T1000 (cell line): ENCODE measurements around the gene LIMCH1.

Experiments
- DNase-seq: peaks from one replicate; lab custom pipeline; 2025; ENCODE audit warnings: mixed read lengths; lab: John Stamatoyannopoulos, UW

The LIMCH1 gene

GRCh38 chr4:41602886-41603498 lies 65.0 kb downstream of the LIMCH1 start:
- DNase-seq, result no peak

- no peak for DNase-seq
Measured at GRCh38 chr4:41609851-41610250, 71.9 kb downstream of the LIMCH1 start.

GRCh38 chr4:41610474-41610873 lies 72.5 kb downstream of the LIMCH1 start:
- no peak for DNase-seq

- no peak for DNase-seq
Measured at GRCh38 chr4:41611124-41611838, 73.3 kb downstream of the LIMCH1 start.

- DNase-seq, result no peak
Measured at GRCh38 chr4:41611881-41612871, 74.2 kb downstream of the LIMCH1 start.

- DNase-seq, result no peak
Measured at GRCh38 chr4:41613386-41613785, 75.4 kb downstream of the LIMCH1 start.

GRCh38 chr4:41613821-41614220 lies 75.9 kb downstream of the LIMCH1 start:
- DNase-seq, result no peak

GRCh38 chr4:41614519-41614918 lies 76.6 kb downstream of the LIMCH1 start:
- DNase-seq, result no peak

DNA sequence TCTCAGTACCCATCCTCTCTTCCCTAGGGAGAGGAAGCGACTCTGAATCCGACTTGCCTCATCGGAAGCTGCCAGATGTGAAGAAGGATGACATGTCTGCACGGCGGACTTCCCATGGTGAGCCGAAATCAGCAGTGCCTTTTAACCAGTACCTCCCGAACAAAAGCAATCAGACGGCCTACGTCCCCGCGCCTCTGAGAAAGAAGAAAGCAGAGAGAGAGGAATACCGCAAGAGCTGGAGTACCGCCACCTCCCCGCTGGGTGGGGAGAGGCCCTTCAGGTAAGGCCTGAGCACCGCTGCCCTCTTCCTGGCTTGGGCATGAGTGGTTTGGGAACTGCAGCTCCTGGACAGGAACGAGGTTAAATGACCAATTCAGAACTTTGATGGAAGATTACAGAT lies 81.2 kb downstream of the LIMCH1 start:
- no peak for DNase-seq

- no peak for DNase-seq
Measured at GRCh38 chr4:41620594-41621256, 82.8 kb downstream of the LIMCH1 start.

GRCh38 chr4:41622787-41623186 lies 84.8 kb downstream of the LIMCH1 start:
- no peak for DNase-seq

- no peak for DNase-seq
Measured at GRCh38 chr4:41624765-41625164, 86.8 kb downstream of the LIMCH1 start.

GRCh38 chr4:41625531-41625930 lies 87.6 kb downstream of the LIMCH1 start:
- DNase-seq, result no peak

- DNase-seq, result no peak
Measured at GRCh38 chr4:41628936-41629335, 91.0 kb downstream of the LIMCH1 start.

- no peak for DNase-seq
Measured at GRCh38 chr4:41631523-41631922, 93.6 kb downstream of the LIMCH1 start.

GRCh38 chr4:41632481-41633073 lies 94.6 kb downstream of the LIMCH1 start:
- peak; percentile 12 for DNase-seq

DNA sequence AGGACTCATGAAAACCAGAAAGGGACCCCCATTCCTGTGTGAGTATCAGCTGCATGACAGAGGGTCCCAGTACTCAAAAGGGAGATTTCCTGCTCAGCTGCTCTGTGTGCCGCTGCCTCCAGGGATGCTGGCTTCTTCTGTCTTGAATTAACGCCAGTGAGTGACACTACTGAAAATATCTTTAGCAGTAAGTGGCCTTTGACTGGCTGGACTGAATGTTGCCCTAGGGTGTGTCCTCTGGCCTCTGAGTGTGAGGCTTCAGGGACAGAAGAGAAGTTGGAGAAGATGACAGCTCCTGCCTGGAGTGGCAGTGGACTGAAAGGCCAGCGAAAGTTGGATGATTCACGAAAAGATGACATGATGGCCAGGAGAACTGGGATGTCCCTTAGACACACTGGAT lies 95.4 kb downstream of the LIMCH1 start:
- no peak for DNase-seq

DNA sequence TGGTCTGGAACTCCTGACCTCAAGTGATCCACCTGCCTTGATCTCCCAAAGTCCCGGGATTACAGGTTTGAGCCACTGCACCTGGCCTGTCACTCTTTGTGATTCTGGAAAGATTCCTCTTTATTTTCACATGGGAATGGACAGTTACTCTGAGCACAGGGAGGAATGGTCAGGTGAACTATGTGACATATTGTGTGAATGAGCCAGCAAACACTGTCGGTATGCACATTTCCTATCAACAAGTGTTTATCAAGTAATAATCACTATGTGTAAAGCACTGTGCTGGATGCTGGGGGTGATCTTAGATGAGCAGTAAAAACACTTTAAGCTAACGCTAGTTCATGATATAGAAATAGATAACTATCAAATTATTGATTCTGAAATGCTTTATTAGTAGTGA lies 97.5 kb downstream of the LIMCH1 start:
- DNase-seq, result no peak

- no peak for DNase-seq
Measured at GRCh38 chr4:41638203-41638602, 100.2 kb downstream of the LIMCH1 start.

DNA sequence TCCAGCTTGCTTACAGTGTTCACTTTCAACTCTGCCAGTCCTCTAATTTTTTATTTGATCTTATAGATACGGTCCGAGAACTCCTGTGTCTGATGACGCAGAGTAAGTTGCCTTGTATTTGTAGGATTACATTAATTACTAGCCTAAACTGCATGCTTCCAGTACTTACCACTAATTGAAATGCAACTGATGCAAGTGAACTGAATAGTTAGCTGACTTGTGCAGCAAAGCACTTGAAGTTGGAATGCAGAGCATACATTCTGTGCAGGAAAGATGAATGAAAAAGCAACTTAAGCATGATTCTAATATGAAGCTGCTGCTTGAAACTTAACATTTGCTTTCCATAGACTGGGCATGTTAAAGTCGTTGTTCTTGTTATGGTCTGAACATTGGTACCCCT lies 100.9 kb downstream of the LIMCH1 start:
- DNase-seq, result no peak

DNA sequence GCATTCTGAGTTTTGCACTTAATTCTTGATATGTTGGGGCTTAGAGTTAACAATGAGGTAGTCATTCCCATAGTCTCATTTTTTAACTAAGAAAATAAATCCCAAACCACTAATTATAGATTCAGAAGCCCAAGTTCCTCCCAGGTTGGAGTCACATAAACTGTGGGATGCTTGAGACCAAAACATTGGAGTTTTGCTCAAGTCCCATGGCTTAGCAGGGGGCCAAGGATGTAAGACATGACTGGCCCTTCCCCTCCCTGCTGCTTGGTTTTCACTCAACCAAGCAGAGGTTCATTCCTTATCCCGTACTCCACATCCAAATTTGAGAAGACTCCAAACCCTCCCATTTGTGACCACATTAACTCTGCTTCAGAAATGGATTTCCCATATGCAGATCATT lies 101.3 kb downstream of the LIMCH1 start:
- DNase-seq, result no peak

GRCh38 chr4:41640906-41641305 lies 102.9 kb downstream of the LIMCH1 start:
- no peak for DNase-seq
